HG03159 (cell line): ENCODE data around the gene SLC6A16.
"Not testable (repeated sequence)": the region's sequence is repeated elsewhere in the genome, so short reads cannot be mapped to it uniquely, and the experiment has no call there.

Experiments used
- ATAC-seq: cut with Tn5 transposase; IDR thresholded peaks from one replicate; pipeline ENCODE4 v1.9.1; 2021; ENCODE audit warnings: mild to moderate bottlenecking, moderate library complexity; ENCODE audit not compliant: unreplicated experiment

The SLC6A16 gene

GRCh38 chr19:49331616-49332055, 6.6 kb upstream of the SLC6A16 start:
- ATAC-seq = peak; percentile 54

- not testable (repeated sequence) for ATAC-seq
Measured at GRCh38 chr19:49331187-49331586, 6.2 kb upstream of the SLC6A16 start.

GRCh38 chr19:49328741-49329140, 3.8 kb upstream of the SLC6A16 start:
- ATAC-seq = no peak

GRCh38 chr19:49327878-49328544, 3.0 kb upstream of the SLC6A16 start:
- no peak for ATAC-seq

GRCh38 chr19:49326165-49326704, 1.2 kb upstream of the SLC6A16 start:
- ATAC-seq = no peak

- not testable (repeated sequence) for ATAC-seq
Measured at GRCh38 chr19:49325756-49326155, 765 bp upstream of the SLC6A16 start.

- no peak for ATAC-seq
Measured at GRCh38 chr19:49318296-49318695, 6.7 kb downstream of the SLC6A16 start.

- ATAC-seq = no peak
Measured at GRCh38 chr19:49316284-49316683, 8.7 kb downstream of the SLC6A16 start.

- ATAC-seq = no peak
Measured at GRCh38 chr19:49315111-49315510, 9.9 kb downstream of the SLC6A16 start.

- no peak for ATAC-seq
Measured at GRCh38 chr19:49309087-49309486, 15.9 kb downstream of the SLC6A16 start.

GRCh38 chr19:49306734-49307133, 18.3 kb downstream of the SLC6A16 start:
- not testable (repeated sequence) for ATAC-seq

GRCh38 chr19:49301866-49302252, 23.1 kb downstream of the SLC6A16 start:
- ATAC-seq = no peak

GRCh38 chr19:49301165-49301865, 23.7 kb downstream of the SLC6A16 start:
- ATAC-seq = no peak

GRCh38 chr19:49298653-49299052, 26.3 kb downstream of the SLC6A16 start:
- not testable (repeated sequence) for ATAC-seq

GRCh38 chr19:49297403-49297802, 27.6 kb downstream of the SLC6A16 start:
- no peak for ATAC-seq

- ATAC-seq = no peak
Measured at GRCh38 chr19:49295208-49295880, 29.6 kb downstream of the SLC6A16 start.

GRCh38 chr19:49294401-49294800, 30.6 kb downstream of the SLC6A16 start:
- no peak for ATAC-seq

GRCh38 chr19:49290517-49290916, 34.5 kb downstream of the SLC6A16 start:
- ATAC-seq = no peak

GRCh38 chr19:49289286-49289685, 35.7 kb downstream of the SLC6A16 start:
- not testable (repeated sequence) for ATAC-seq

- not testable (repeated sequence) for ATAC-seq
Measured at GRCh38 chr19:49288205-49288604, 36.8 kb downstream of the SLC6A16 start.

- ATAC-seq = no peak
Measured at GRCh38 chr19:49287141-49287770, 37.7 kb downstream of the SLC6A16 start.
